ENCODE data around the gene KCNG1. TPM values are rescaled to one million over a fixed set of nuclear protein-coding genes. Genes with fewer than 3 reads are reported as not detected.

KCNG1 gene
- total and polyA plus RNA-seq, 2 of the 13 experiments (the other 11 are each of a cell fraction or from before 2014, with no cell fraction given): not detected

DNA sequence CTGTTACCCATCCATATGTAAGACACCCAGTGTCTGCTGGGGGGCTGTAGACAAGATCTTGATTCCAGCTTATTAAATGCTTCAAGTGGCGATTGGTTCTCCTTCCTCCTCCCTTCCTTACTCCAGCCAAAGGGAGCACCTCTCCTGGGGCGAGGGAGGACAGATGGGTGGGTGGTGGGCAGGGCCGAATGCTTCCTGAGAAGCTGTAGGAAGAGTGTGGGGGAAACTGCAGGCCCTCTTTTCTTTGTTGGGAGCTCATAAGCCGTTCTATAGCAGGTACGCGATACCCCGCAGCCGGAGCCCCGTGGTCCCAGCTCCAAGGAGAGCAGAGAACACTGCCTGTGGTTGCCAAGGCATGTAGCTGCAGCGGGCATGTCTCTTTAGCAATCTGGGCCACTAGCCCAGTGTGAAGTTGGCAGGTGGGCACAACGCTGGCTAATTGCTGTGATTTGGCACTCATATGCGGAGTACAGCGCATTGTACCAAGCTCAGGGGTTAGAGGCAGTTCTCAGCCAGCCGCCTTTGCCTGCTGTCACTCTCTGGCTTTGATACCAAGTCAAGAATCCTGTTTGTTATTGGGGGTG is 14.7 kb upstream of the KCNG1 start:
- no peaks in the 10 kb centered on the region for H3K4me1 ChIP-seq (ENCODE audit: insufficient read depth, low read length)
- no peak for FAIRE-seq
- BruUV-seq (replicated peaks): no TSS peak
- no peaks in the 10 kb centered on the region for H3K79me2 ChIP-seq (ENCODE audit: insufficient read depth, low read length)
- peaks cover 7 to 47% of the 10 kb centered on the region in 2 experiments; a peak in 4 of 5 replicates for H3K27me3 ChIP-seq (ENCODE audit: control insufficient read depth in 1 of 2, insufficient read depth in 2 of 2, low read length in 2 of 2)
- ATAC-seq: no peak
- H3K4me3 ChIP-seq (replicated peaks in 1 of 3; ENCODE audit: insufficient read depth in 1 of 3, low read depth in 2 of 3, low read length in 3 of 3): no peak overlapping the region
- no peak overlapping the region for H2AFZ ChIP-seq (ENCODE audit: low read length)
- no peak for DNase-seq (ENCODE audit: low spot score)
- intact Hi-C loops (cut with micrococcal nuclease; ENCODE audit: unreplicated experiment): no loop called here
- ChIA-PET POLR2A (no interaction called here), CTCF (ENCODE audit: low intra/inter-chr PET ratio, low total read pairs) (no interaction called here)
- TF ChIP-seq, protein P1, sequence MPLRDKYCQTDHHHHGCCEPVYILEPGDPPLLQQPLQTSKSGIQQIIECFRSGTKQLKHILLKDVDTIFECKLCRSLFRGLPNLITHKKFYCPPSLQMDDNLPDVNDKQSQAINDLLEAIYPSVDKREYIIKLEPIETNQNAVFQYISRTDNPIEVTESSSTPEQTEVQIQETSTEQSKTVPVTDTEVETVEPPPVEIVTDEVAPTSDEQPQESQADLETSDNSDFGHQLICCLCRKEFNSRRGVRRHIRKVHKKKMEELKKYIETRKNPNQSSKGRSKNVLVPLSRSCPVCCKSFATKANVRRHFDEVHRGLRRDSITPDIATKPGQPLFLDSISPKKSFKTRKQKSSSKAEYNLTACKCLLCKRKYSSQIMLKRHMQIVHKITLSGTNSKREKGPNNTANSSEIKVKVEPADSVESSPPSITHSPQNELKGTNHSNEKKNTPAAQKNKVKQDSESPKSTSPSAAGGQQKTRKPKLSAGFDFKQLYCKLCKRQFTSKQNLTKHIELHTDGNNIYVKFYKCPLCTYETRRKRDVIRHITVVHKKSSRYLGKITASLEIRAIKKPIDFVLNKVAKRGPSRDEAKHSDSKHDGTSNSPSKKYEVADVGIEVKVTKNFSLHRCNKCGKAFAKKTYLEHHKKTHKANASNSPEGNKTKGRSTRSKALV (CRISPR knock-in tag; IDR thresholded peaks at IDR 0.05): no peak
- TF ChIP-seq ZFP90 (CRISPR knock-in tag; IDR thresholded peaks at IDR 0.05; ENCODE audit: borderline replicate concordance) (no peak), ZNF263 (CRISPR knock-in tag; IDR thresholded peaks at IDR 0.05) (0 out of 2 replicates have a peak, but pooled peaks have one; percentile 19), SCMH1 (CRISPR knock-in tag; IDR thresholded peaks at IDR 0.05; ENCODE audit: borderline replicate concordance) (no peak)
- TF ChIP-seq, protein P2, sequence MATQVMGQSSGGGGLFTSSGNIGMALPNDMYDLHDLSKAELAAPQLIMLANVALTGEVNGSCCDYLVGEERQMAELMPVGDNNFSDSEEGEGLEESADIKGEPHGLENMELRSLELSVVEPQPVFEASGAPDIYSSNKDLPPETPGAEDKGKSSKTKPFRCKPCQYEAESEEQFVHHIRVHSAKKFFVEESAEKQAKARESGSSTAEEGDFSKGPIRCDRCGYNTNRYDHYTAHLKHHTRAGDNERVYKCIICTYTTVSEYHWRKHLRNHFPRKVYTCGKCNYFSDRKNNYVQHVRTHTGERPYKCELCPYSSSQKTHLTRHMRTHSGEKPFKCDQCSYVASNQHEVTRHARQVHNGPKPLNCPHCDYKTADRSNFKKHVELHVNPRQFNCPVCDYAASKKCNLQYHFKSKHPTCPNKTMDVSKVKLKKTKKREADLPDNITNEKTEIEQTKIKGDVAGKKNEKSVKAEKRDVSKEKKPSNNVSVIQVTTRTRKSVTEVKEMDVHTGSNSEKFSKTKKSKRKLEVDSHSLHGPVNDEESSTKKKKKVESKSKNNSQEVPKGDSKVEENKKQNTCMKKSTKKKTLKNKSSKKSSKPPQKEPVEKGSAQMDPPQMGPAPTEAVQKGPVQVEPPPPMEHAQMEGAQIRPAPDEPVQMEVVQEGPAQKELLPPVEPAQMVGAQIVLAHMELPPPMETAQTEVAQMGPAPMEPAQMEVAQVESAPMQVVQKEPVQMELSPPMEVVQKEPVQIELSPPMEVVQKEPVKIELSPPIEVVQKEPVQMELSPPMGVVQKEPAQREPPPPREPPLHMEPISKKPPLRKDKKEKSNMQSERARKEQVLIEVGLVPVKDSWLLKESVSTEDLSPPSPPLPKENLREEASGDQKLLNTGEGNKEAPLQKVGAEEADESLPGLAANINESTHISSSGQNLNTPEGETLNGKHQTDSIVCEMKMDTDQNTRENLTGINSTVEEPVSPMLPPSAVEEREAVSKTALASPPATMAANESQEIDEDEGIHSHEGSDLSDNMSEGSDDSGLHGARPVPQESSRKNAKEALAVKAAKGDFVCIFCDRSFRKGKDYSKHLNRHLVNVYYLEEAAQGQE (IDR thresholded peaks at IDR 0.05; ENCODE audit: borderline replicate concordance in 1 of 2, low read depth in 1 of 2, low read length in 2 of 2): no peak
- no peak overlapping the region for H3K27ac ChIP-seq (ENCODE audit: extremely low read length, insufficient read depth, low read length)
- H4K20me1 ChIP-seq (ENCODE audit: insufficient read depth, low read length): no peaks in the 10 kb centered on the region
- H3K36me3 ChIP-seq (replicated peaks in 1 of 2; ENCODE audit: control insufficient read depth in 1 of 2, insufficient read depth in 2 of 2, low read length in 2 of 2): no peaks in the 10 kb centered on the region
- no peak overlapping the region for H3K4me2 ChIP-seq (ENCODE audit: low read depth, low read length)
- WGBS (ENCODE audit: low lambda C conversion rate): 47% methylated on average over 14 of the region's 14 CpGs
- H3K9ac ChIP-seq (ENCODE audit: insufficient read depth, low read depth, low read length): no peak overlapping the region
- no peaks in the 10 kb centered on the region for H3K9me3 ChIP-seq (ENCODE audit: low read length)
- in situ Hi-C loops (cut with HindIII; ENCODE audit: extremely low pct_ligation_motif_present, low pct_unique_long_range_greater_than_20kb): no loop called here
